Neuronal stem cell (in vitro differentiated cells): ENCODE results near the gene SPPL2C.
A peak's percentile ranks its signal among the peaks of the same experiment; 100 is the strongest.

ENCODE experiments used
- DNase-seq: peaks from one replicate; pipeline ENCODE4 v3.0.0-alpha.2; 2013; ENCODE audit warnings: low spot score
- H2AFZ ChIP-seq: one replicate; pipeline ENCODE4 v1.6.1; 2013; ENCODE audit warnings: mild to moderate bottlenecking, low read length, inconsistent platforms
- H2AK5ac ChIP-seq: 2 replicates; pipeline ENCODE4 v1.6.1; 2013; ENCODE audit warnings: low read depth, mild to moderate bottlenecking, inconsistent platforms, low read length, moderate library complexity, mixed read lengths
- H2BK120ac ChIP-seq: 2 replicates; pipeline ENCODE4 v1.6.1; 2013; ENCODE audit warnings: low read depth, mild to moderate bottlenecking, inconsistent platforms, low read length, moderate library complexity, mixed read lengths
- H2BK12ac ChIP-seq: one replicate; pipeline ENCODE4 v1.6.1; 2013; ENCODE audit warnings: low read length, inconsistent platforms
- H2BK15ac ChIP-seq: 2 replicates; pipeline ENCODE4 v1.6.1; 2013; ENCODE audit warnings: mild to moderate bottlenecking, low read length, inconsistent platforms, mixed read lengths
- H2BK5ac ChIP-seq: one replicate; pipeline ENCODE4 v1.6.1; 2013; ENCODE audit warnings: inconsistent platforms, mild to moderate bottlenecking, low read length, moderate library complexity
- H3K14ac ChIP-seq: one replicate; pipeline ENCODE4 v1.6.1; 2013; ENCODE audit warnings: low read length, inconsistent platforms
- H3K18ac ChIP-seq: 2 replicates; pipeline ENCODE4 v1.6.1; 2013; ENCODE audit warnings: low read length, inconsistent platforms
- H3K23ac ChIP-seq: 2 replicates; pipeline ENCODE4 v1.6.1; 2013; ENCODE audit warnings: low read depth, mild to moderate bottlenecking, mixed read lengths, low read length, inconsistent platforms; ENCODE audit not compliant: poor library complexity
- H3K27ac ChIP-seq: replicated peaks from 3 replicates; pipeline ENCODE4 v1.5.1; 2013; ENCODE audit warnings: low read length, inconsistent platforms
- H3K27me3 ChIP-seq, 3 experiments: 2 replicates each; pipeline ENCODE4 v1.6.1; 2013; ENCODE audit warnings: low read length in 3 of 3, mild to moderate bottlenecking in 2 of 3, inconsistent platforms in 1 of 3, low read depth in 1 of 3, mixed read lengths in 1 of 3, moderate library complexity in 1 of 3; ENCODE audit not compliant: control insufficient read depth in 3 of 3, insufficient read depth in 3 of 3
- H3K36me3 ChIP-seq, 2 donors: replicated peaks in 1 of 2; 2 replicates each; pipeline ENCODE4 v1.6.1; 2013; ENCODE audit warnings: low read length in 2 of 2; ENCODE audit not compliant: control insufficient read depth in 2 of 2, insufficient read depth in 2 of 2
- H3K4ac ChIP-seq: 2 replicates; pipeline ENCODE4 v1.6.1; 2013; ENCODE audit warnings: inconsistent platforms, mild to moderate bottlenecking, low read length, moderate library complexity
- H3K4me1 ChIP-seq, 2 donors: 1 replicate in 1 of 2; 2 replicates in 1 of 2; pipeline ENCODE4 v1.6.1; 2013; ENCODE audit warnings: low read length in 2 of 2, low read depth in 1 of 2; ENCODE audit not compliant: control insufficient read depth in 2 of 2, insufficient read depth in 1 of 2
- H3K4me2 ChIP-seq: one replicate; pipeline ENCODE4 v1.6.1; 2013; ENCODE audit warnings: mild to moderate bottlenecking, low read length, inconsistent platforms; ENCODE audit not compliant: insufficient read depth, poor library complexity, severe bottlenecking
- H3K4me3 ChIP-seq, 2 donors: 2 replicates each; pipeline ENCODE4 v1.5.1; 2013; ENCODE audit warnings: low read length in 2 of 2, mild to moderate bottlenecking in 2 of 2, inconsistent platforms in 1 of 2, moderate library complexity in 1 of 2
- H3K79me1 ChIP-seq: one replicate; pipeline ENCODE4 v1.6.1; 2013; ENCODE audit warnings: low read depth, mild to moderate bottlenecking, inconsistent platforms, low read length, moderate library complexity
- H3K9ac ChIP-seq: one replicate; pipeline ENCODE4 v1.6.1; 2013; ENCODE audit warnings: mild to moderate bottlenecking, low read depth, low read length, inconsistent platforms; ENCODE audit not compliant: poor library complexity
- H3K9me3 ChIP-seq, 2 donors: replicated peaks in 1 of 2; 2 replicates each; pipeline versions ENCODE3 to v1.6.1; 2013; ENCODE audit warnings: low read length in 2 of 2, mild to moderate bottlenecking in 2 of 2, inconsistent platforms in 1 of 2, low read depth in 1 of 2, mixed read lengths in 1 of 2, moderate library complexity in 1 of 2; ENCODE audit not compliant: control insufficient read depth in 2 of 2, insufficient read depth in 1 of 2
- H4K8ac ChIP-seq: one replicate; pipeline ENCODE4 v1.6.1; 2013; ENCODE audit warnings: low read depth, mild to moderate bottlenecking, inconsistent platforms, low read length, moderate library complexity
- H4K91ac ChIP-seq: one replicate; pipeline ENCODE4 v1.6.1; 2013; ENCODE audit warnings: low read length, low read depth, mild to moderate bottlenecking, inconsistent platforms; ENCODE audit not compliant: poor library complexity
- WGBS, 2 donors: extraction: QIAGEN DNeasy Blood & Tissue Kit; methylation state at CpG; one replicate each; pipeline ENCODE4 v1.1.7; 2013; ENCODE audit warnings: missing lambda C conversion rate in 2 of 2, mixed read lengths in 1 of 2; ENCODE audit not compliant: insufficient read length in 2 of 2, insufficient replicate concordance in 1 of 2; ENCODE audit errors: extremely low coverage in 2 of 2; 5-methylcytosine and 5-hydroxymethylcytosine counted together

Gene SPPL2C

DNA sequence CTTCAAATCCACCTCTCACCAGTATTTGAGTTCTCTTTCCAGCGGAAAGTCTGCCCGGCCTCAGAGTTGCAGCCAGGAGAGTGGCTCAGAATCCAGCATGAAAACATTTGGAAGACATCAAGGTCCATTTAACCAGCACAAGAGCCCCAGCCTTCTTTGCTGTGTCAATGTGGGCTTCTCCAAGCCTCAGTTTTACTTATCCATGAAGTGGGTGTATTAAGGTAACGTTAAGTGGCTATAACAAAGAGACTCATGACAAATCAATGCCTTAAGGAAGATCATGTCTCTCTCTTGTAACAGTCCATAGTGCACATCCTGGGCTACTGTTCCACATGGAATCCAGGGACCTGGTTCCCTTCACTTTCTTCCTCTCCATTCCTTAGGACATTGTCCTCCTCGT lies 959 bp upstream of the SPPL2C start:
- Histone ChIP-seq H2BK12ac (no peak overlapping the region), H3K4ac (no peak overlapping the region), H3K4me2 (no peak overlapping the region), H2BK5ac (no peak overlapping the region), H3K14ac (no peak overlapping the region), H2BK15ac (no peak overlapping the region), H4K91ac (no peak overlapping the region), H3K9me3 (no peaks in the 10 kb centered on the region), H3K23ac (no peak overlapping the region), H3K27me3 (peaks cover 0 to 16% (median 0%) of the 10 kb centered on the region in 3 experiments), H3K79me1 (no peaks in the 10 kb centered on the region), H3K18ac (no peak overlapping the region), H4K8ac (no peak overlapping the region), H2AK5ac (no peak overlapping the region), H2AFZ (no peak overlapping the region), H3K4me3 (no peak overlapping the region), H3K4me1 (no peaks in the 10 kb centered on the region), H3K27ac (no peak overlapping the region), H2BK120ac (no peak overlapping the region), H3K36me3 (no peaks in the 10 kb centered on the region), H3K9ac (no peak overlapping the region)
- no peak for DNase-seq
- WGBS, 2 donors, result no CpG with 5 or more reads among the region's 4 CpGs

DNA sequence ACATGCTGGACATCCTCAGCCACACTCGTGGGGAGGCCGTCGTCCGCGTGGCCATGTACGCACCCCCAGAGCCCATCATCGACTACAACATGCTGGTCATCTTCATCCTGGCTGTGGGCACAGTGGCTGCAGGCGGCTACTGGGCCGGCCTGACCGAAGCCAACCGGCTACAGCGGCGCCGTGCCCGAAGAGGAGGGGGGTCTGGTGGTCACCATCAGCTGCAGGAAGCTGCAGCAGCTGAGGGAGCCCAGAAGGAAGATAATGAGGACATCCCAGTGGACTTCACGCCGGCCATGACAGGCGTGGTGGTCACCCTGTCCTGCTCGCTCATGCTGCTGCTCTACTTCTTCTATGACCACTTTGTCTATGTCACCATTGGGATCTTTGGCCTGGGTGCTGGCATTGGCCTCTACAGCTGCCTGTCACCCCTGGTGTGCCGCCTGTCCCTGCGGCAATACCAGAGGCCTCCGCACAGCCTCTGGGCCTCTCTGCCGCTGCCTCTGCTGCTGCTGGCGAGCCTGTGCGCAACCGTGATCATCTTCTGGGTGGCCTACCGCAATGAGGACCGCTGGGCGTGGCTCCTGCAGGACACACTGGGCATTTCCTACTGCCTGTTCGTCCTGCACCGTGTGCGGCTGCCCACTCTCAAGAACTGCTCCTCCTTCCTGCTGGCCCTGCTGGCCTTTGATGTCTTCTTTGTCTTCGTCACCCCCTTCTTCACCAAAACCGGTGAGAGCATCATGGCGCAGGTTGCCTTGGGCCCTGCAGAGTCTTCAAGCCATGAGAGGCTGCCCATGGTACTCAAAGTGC lies 900 bp downstream of the SPPL2C start:
- Histone ChIP-seq H2BK120ac (peak overlapping the region; percentile 62), H2AK5ac (peak overlapping the region; percentile 57), H3K4me2 (no peak overlapping the region), H2AFZ (no peak overlapping the region), H3K27ac (no peak overlapping the region), H2BK15ac (no peak overlapping the region), H3K9me3 (no peaks in the 10 kb centered on the region), H2BK5ac (no peak overlapping the region), H3K23ac (peak overlapping the region; percentile 13), H3K27me3 (peaks cover 0 to 7% (median 0%) of the 10 kb centered on the region in 3 experiments), H3K9ac (no peak overlapping the region), H3K79me1 (no peaks in the 10 kb centered on the region), H4K91ac (no peak overlapping the region), H3K14ac (no peak overlapping the region), H3K4ac (peak overlapping the region; percentile 47), H2BK12ac (no peak overlapping the region), H4K8ac (peak overlapping the region; percentile 68), H3K4me3 (no peak overlapping the region), H3K18ac (peak overlapping the region; percentile 68), H3K4me1 (no peaks in the 10 kb centered on the region), H3K36me3 (no peaks in the 10 kb centered on the region)
- no peak for DNase-seq
- WGBS, 2 donors, result no CpG with 5 or more reads among the region's 35 CpGs

DNA sequence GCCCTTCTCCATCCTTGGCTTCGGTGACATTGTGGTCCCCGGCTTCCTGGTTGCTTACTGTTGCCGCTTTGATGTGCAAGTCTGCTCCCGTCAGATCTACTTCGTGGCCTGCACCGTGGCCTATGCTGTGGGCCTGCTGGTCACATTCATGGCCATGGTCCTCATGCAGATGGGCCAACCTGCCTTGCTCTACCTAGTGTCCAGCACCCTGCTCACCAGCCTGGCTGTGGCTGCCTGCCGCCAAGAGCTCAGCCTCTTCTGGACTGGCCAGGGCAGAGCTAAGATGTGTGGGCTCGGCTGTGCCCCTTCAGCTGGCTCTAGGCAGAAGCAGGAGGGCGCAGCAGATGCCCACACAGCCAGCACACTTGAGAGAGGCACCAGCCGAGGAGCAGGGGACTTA lies 1.5 kb downstream of the SPPL2C start:
- peak overlapping the region; percentile 82 for H3K23ac ChIP-seq
- no peak overlapping the region for H4K8ac ChIP-seq
- H3K4me2 ChIP-seq, result no peak overlapping the region
- H3K9me3 ChIP-seq, result no peaks in the 10 kb centered on the region
- no peak overlapping the region for H3K4me3 ChIP-seq
- no peak overlapping the region for H2AFZ ChIP-seq
- H2BK120ac ChIP-seq, result peak overlapping the region; percentile 62
- no peak overlapping the region for H2BK5ac ChIP-seq
- no peak overlapping the region for H3K27ac ChIP-seq
- no peak overlapping the region for H2BK12ac ChIP-seq
- no peak overlapping the region for H3K9ac ChIP-seq
- no peak overlapping the region for H2BK15ac ChIP-seq
- no peak overlapping the region for H3K14ac ChIP-seq
- no CpG with 5 or more reads among the region's 10 CpGs for WGBS, 2 donors
- H3K27me3 ChIP-seq, result peaks cover 0 to 4% (median 0%) of the 10 kb centered on the region in 3 experiments
- no peak overlapping the region for H2AK5ac ChIP-seq
- peak overlapping the region; percentile 74 for H3K18ac ChIP-seq
- no peaks in the 10 kb centered on the region for H3K79me1 ChIP-seq
- H4K91ac ChIP-seq, result no peak overlapping the region
- H3K4ac ChIP-seq, result no peak overlapping the region
- H3K4me1 ChIP-seq, result no peaks in the 10 kb centered on the region
- H3K36me3 ChIP-seq, result no peaks in the 10 kb centered on the region
- no peak for DNase-seq

DNA sequence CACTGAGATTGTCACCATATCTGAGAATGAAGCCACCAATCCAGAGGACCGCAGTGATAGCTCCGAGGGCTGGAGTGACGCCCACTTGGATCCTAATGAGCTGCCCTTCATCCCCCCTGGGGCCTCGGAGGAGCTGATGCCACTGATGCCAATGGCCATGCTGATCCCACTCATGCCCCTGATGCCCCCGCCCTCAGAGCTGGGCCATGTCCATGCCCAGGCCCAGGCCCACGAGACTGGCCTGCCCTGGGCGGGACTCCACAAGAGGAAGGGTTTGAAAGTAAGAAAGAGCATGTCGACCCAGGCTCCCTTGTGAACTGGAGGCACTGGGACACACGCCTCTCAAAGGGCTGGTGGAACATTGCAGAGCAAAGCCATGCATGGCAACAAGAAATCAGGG lies 2.0 kb downstream of the SPPL2C start:
- H3K27ac ChIP-seq, result no peak overlapping the region
- H4K8ac ChIP-seq, result no peak overlapping the region
- no peaks in the 10 kb centered on the region for H3K4me1 ChIP-seq
- no peak overlapping the region for H2BK5ac ChIP-seq
- H2BK120ac ChIP-seq, result no peak overlapping the region
- no peaks in the 10 kb centered on the region for H3K36me3 ChIP-seq
- H2AK5ac ChIP-seq, result no peak overlapping the region
- H3K27me3 ChIP-seq, result peaks cover 0 to under 1% (median 0%) of the 10 kb centered on the region in 3 experiments
- H3K4me2 ChIP-seq, result no peak overlapping the region
- H3K4ac ChIP-seq, result no peak overlapping the region
- no peak overlapping the region for H4K91ac ChIP-seq
- H3K79me1 ChIP-seq, result no peaks in the 10 kb centered on the region
- no peak overlapping the region for H2BK15ac ChIP-seq
- no CpG with 5 or more reads among the region's 9 CpGs for WGBS, 2 donors
- H2BK12ac ChIP-seq, result no peak overlapping the region
- H3K9me3 ChIP-seq, result no peaks in the 10 kb centered on the region
- H3K14ac ChIP-seq, result no peak overlapping the region
- DNase-seq, result no peak
- H3K4me3 ChIP-seq, result no peak overlapping the region
- H3K18ac ChIP-seq, result no peak overlapping the region
- H2AFZ ChIP-seq, result no peak overlapping the region
- H3K9ac ChIP-seq, result no peak overlapping the region
- peak overlapping the region; percentile 6 for H3K23ac ChIP-seq
